Thyroid gland (tissue), 4 donors: ENCODE data around the gene BCAS1.

Experiments used
- POLR2A ChIP-seq, 2 donors: fragments of 450-650 bp; IDR thresholded peaks; one replicate each; pipeline ENCODE4 v1.6.1; 2017; ENCODE audit warnings: antibody characterized with exemption in 2 of 2, mild to moderate bottlenecking in 2 of 2, moderate library complexity in 1 of 2
- TF ChIP-seq, protein P1 (sequence below), 6 experiments: fragments of 200-600 bp in 3 of 6; fragments of 450-650 bp in 3 of 6; sonication (generic) in 3 of 6; IDR thresholded peaks; one replicate each; pipeline ENCODE4 v1.5.1; 2016 to 2019; ENCODE audit warnings: antibody characterized with exemption in 6 of 6, mild to moderate bottlenecking in 2 of 6, inconsistent platforms in 1 of 6, moderate library complexity in 1 of 6

DNA sequence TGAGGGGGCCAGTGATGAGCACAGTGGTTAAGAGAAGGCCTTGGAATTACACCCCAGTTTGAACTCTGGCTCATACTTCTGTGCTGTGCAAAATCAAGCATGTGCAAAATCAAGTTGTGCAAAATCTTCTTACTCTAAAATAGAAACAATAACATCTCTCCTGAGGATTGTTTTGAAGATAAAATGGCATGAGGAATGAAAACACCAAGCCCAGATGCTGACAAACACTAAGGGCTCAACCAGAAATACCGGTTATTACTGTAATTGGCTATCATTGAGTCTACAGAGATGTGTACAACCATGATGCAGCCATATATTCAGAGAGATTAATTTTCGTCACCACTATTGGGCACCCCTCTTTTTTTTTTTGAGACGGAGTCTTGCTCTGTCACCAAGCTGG is 5.9 kb upstream of the BCAS1 start:
- TF ChIP-seq, protein P1, sequence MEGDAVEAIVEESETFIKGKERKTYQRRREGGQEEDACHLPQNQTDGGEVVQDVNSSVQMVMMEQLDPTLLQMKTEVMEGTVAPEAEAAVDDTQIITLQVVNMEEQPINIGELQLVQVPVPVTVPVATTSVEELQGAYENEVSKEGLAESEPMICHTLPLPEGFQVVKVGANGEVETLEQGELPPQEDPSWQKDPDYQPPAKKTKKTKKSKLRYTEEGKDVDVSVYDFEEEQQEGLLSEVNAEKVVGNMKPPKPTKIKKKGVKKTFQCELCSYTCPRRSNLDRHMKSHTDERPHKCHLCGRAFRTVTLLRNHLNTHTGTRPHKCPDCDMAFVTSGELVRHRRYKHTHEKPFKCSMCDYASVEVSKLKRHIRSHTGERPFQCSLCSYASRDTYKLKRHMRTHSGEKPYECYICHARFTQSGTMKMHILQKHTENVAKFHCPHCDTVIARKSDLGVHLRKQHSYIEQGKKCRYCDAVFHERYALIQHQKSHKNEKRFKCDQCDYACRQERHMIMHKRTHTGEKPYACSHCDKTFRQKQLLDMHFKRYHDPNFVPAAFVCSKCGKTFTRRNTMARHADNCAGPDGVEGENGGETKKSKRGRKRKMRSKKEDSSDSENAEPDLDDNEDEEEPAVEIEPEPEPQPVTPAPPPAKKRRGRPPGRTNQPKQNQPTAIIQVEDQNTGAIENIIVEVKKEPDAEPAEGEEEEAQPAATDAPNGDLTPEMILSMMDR (IDR thresholded peaks at IDR 0.05): no peak
- TF ChIP-seq POLR2A (IDR thresholded peaks at IDR 0.05): no peak
